ENCODE results near the gene CSNK1G1. TPM values are rescaled to one million over a fixed set of nuclear protein-coding genes. Genes with fewer than 3 reads are reported as not detected.

The CSNK1G1 gene
- total RNA-seq, 1 donor from 2014 or later = 23.5 TPM

GRCh38 chr15:64264502-64264901 lies 91.5 kb downstream of the CSNK1G1 start:
- TF ChIP-seq, protein P1, sequence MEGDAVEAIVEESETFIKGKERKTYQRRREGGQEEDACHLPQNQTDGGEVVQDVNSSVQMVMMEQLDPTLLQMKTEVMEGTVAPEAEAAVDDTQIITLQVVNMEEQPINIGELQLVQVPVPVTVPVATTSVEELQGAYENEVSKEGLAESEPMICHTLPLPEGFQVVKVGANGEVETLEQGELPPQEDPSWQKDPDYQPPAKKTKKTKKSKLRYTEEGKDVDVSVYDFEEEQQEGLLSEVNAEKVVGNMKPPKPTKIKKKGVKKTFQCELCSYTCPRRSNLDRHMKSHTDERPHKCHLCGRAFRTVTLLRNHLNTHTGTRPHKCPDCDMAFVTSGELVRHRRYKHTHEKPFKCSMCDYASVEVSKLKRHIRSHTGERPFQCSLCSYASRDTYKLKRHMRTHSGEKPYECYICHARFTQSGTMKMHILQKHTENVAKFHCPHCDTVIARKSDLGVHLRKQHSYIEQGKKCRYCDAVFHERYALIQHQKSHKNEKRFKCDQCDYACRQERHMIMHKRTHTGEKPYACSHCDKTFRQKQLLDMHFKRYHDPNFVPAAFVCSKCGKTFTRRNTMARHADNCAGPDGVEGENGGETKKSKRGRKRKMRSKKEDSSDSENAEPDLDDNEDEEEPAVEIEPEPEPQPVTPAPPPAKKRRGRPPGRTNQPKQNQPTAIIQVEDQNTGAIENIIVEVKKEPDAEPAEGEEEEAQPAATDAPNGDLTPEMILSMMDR (IDR thresholded peaks at IDR 0.05; ENCODE audit: insufficient read depth, low read length, poor library complexity, severe bottlenecking) = no peak
- Histone ChIP-seq H3K4me3 (ENCODE audit: low read depth, low read length) (no peak overlapping the region), H3K36me3 (ENCODE audit: control insufficient read depth, insufficient read depth, low read length) (no peaks in the 10 kb centered on the region), H3K27me3 (ENCODE audit: control insufficient read depth, insufficient read depth, low read length) (no peaks in the 10 kb centered on the region)
- no peak for DNase-seq (ENCODE audit: low read depth)

- no peaks in the 10 kb centered on the region for H3K36me3 ChIP-seq (ENCODE audit: control insufficient read depth, insufficient read depth, low read length)
- TF ChIP-seq, protein P1 (IDR thresholded peaks at IDR 0.05; ENCODE audit: insufficient read depth, low read length, poor library complexity, severe bottlenecking) = no peak
- no peaks in the 10 kb centered on the region for H3K27me3 ChIP-seq (ENCODE audit: control insufficient read depth, insufficient read depth, low read length)
- DNase-seq (ENCODE audit: low read depth) = no peak
- no peak overlapping the region for H3K4me3 ChIP-seq (ENCODE audit: low read depth, low read length)
These were observed 92.4 kb downstream of the CSNK1G1 start for GRCh38 chr15:64263567-64263966.

- no peaks in the 10 kb centered on the region for H3K36me3 ChIP-seq (ENCODE audit: control insufficient read depth, insufficient read depth, low read length)
- H3K4me3 ChIP-seq (ENCODE audit: low read depth, low read length) = no peak overlapping the region
- DNase-seq (ENCODE audit: low read depth) = no peak
- TF ChIP-seq, protein P1 (IDR thresholded peaks at IDR 0.05; ENCODE audit: insufficient read depth, low read length, poor library complexity, severe bottlenecking) = no peak
- H3K27me3 ChIP-seq (ENCODE audit: control insufficient read depth, insufficient read depth, low read length) = no peaks in the 10 kb centered on the region
These were observed 99.9 kb downstream of the CSNK1G1 start for GRCh38 chr15:64256051-64256450.

DNA sequence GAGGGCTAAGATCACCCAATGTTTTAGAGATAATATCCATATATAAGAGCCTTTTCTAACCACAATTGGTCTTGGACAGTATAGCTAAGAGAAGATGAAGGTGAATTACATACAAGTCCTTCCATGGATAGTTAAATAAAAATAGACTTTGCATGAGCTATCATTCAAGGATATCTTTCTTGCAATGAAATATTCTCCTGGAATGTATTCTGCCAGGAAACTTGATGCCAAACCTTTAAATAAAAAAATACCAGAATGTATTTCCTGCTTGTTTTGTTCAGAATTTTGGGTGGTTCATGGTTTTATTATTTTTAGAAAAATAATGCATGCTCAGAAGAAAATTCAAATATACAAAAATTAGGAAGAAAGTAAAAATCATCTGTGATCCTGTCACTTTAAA lies 104.3 kb downstream of the CSNK1G1 start:
- Histone ChIP-seq H3K4me3 (ENCODE audit: low read depth, low read length) (no peak overlapping the region), H3K27me3 (ENCODE audit: control insufficient read depth, insufficient read depth, low read length) (no peaks in the 10 kb centered on the region), H3K36me3 (ENCODE audit: control insufficient read depth, insufficient read depth, low read length) (no peaks in the 10 kb centered on the region)
- DNase-seq (ENCODE audit: low read depth) = no peak
- TF ChIP-seq, protein P1 (IDR thresholded peaks at IDR 0.05; ENCODE audit: insufficient read depth, low read length, poor library complexity, severe bottlenecking) = no peak

DNA sequence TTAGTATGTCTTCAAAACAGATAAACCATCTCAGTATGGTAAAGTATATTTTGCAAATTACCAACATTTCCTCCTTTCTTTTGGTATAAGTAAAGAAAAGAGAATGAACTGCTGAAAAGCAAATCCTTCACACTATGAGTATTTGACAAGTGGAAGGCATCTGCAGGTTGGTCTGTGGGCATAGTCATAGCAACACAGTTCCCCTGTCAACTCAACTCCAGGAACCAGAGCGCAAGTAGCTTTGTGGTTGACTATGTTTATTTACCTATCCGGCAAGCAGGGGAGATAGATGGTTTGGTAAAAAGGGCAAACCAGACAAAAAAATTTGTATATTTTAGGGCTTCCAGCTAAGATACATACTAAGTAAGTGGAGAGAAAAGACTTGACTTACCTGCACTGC lies 104.9 kb downstream of the CSNK1G1 start:
- DNase-seq (ENCODE audit: low read depth) = no peak
- Histone ChIP-seq H3K36me3 (ENCODE audit: control insufficient read depth, insufficient read depth, low read length) (no peaks in the 10 kb centered on the region), H3K4me3 (ENCODE audit: low read depth, low read length) (no peak overlapping the region), H3K27me3 (ENCODE audit: control insufficient read depth, insufficient read depth, low read length) (no peaks in the 10 kb centered on the region)
- TF ChIP-seq, protein P1 (IDR thresholded peaks at IDR 0.05; ENCODE audit: insufficient read depth, low read length, poor library complexity, severe bottlenecking) = no peak

DNA sequence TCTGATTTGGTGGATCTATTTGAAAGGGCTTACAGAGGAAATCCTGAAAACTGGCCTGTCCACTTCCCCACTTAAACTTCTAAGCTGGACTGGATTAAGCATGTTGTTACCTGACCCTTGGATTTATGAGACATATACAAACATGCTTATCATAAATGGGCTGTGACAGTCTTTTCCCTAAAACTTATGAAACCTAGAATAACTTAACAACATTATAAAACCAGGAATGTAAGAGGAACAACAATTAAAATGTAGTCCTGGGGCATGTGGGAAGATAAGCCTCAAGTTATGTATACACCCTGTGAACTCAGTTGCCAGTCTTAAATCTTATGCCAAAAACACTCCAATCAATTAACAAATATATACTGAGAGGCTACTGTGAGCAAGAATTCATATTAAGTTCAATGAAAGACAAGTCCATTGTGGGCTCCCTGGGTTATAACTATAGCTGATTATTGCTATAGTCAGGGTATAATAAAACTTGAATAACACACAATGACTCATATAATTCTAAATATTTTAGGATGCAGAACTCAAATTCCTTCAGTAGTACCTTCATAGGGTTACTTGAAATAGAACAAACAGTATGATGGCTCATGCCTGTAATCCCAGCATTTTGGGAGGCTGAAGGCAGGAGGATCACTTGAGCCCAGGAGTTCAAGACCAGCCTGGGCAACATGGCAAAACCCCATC lies 105.9 kb downstream of the CSNK1G1 start:
- DNase-seq (ENCODE audit: low read depth) = no peak
- TF ChIP-seq, protein P1 (IDR thresholded peaks at IDR 0.05; ENCODE audit: insufficient read depth, low read length, poor library complexity, severe bottlenecking) = no peak
- H3K36me3 ChIP-seq (ENCODE audit: control insufficient read depth, insufficient read depth, low read length) = no peaks in the 10 kb centered on the region
- no peak overlapping the region for H3K4me3 ChIP-seq (ENCODE audit: low read depth, low read length)
- H3K27me3 ChIP-seq (ENCODE audit: control insufficient read depth, insufficient read depth, low read length) = no peaks in the 10 kb centered on the region
